H7 (cell line): Measurements from ENCODE around the gene ANKS1A. TPM values are rescaled to one million over a fixed set of nuclear protein-coding genes. Genes with fewer than 3 reads are reported as not detected.
"Not testable (repeated sequence)": the region's sequence is repeated elsewhere in the genome, so short reads cannot be mapped to it uniquely, and the experiment has no call there.

ENCODE experiments used
- DNase-seq: peaks from one replicate; pipeline ENCODE4 v3.0.0; 2012
- H3K27me3 ChIP-seq: 2 replicates; pipeline ENCODE4 v1.6.0; 2011; ENCODE audit warnings: mild to moderate bottlenecking, low read length; ENCODE audit not compliant: control insufficient read depth, insufficient read depth
- H3K36me3 ChIP-seq: replicated peaks from 2 replicates; pipeline ENCODE4 v1.5.1; 2011; ENCODE audit warnings: low read length; ENCODE audit not compliant: control insufficient read depth, insufficient read depth
- H3K4me3 ChIP-seq: 2 replicates; pipeline ENCODE4 v1.5.1; 2011; ENCODE audit warnings: low read depth, mild to moderate bottlenecking, control low read depth, low read length, moderate library complexity; ENCODE audit not compliant: insufficient read depth
- total RNA-seq: library from RNA; depleted of rRNA; stranded (reverse); fragments of >200 nt; shearing (Covaris generic); gene quantifications from 2 replicates; pipeline ENCODE4 v1.2.3, GENCODE V29; 2014

The ANKS1A gene
- total RNA-seq, 1 experiment from 2014 or later = 22.4 TPM

DNA sequence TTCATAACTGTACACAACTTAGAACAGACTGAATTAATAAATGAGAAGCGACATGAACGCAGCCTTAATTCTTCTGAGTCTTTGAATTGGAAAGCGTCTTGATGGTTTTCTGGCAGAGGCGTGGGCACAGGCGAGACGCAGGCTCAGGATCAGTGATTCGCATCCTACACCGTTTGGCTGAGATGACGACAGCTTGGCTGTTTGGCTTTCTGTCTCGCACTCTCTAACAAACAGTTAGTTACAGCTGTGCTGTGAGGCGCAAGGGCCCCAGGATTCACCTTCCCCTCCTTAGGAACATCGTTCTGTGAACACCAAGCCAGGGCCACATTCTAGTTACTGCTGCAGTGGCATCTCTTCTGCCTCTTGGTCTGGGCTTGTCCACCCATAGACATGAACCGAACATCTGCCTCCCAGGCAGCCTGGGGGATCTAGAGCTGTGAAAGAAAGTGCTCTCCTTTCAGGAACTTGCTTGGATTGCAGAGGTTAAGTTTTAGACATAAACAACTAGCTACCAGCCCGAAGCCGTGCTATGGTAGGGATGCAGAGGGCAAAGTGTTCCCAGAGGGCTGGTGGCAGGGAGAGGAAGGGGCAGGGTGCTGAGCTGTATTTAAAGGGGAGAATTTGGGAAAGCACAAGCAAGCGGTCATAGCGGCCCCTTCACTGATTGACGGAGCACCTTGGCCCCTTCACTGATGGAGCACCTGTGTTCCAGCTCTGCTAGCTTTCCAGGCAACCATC lies 202.5 kb downstream of the ANKS1A start:
- no peak overlapping the region for H3K4me3 ChIP-seq
- DNase-seq = peak; percentile 8
- no peaks in the 10 kb centered on the region for H3K27me3 ChIP-seq
- H3K36me3 ChIP-seq = peaks cover 6% of the 10 kb centered on the region

DNA sequence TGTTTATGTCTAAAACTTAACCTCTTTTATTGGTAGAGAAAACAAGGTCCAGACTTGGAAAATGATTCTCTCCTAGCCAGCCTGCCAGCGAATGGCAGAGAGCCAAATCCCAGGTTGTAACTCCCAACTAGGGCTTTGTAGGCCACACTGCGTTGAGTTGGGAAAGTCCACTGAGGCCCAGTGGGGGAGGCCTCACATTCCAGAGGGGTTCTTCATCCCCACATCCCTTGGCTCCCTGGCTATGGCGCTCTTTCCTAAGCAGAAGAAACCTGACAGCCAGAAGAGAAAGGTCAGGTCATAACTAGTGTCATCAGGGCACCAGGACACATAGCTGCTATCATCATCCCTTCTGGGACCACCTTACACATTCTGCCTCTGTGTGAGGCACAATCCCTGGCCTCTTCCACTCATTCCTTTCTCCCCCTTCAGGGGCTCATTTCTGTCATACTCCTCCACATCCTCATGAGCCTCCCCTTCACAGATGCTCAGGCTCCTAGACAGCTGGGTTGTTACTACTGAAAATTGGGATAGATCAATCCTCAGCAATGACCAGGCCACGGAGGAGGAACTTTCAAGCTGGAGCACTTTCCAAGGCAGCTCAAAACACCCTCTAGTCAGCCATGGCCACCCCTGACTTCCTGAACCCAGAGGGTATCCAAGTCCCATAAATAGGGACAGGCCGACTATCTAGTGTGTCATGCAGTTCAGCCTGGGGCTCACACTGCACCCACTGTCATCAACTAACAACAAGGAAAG lies 203.5 kb downstream of the ANKS1A start:
- Histone ChIP-seq H3K36me3 (peaks cover 3% of the 10 kb centered on the region), H3K27me3 (no peaks in the 10 kb centered on the region), H3K4me3 (no peak overlapping the region)
- peak; percentile 23 for DNase-seq

DNA sequence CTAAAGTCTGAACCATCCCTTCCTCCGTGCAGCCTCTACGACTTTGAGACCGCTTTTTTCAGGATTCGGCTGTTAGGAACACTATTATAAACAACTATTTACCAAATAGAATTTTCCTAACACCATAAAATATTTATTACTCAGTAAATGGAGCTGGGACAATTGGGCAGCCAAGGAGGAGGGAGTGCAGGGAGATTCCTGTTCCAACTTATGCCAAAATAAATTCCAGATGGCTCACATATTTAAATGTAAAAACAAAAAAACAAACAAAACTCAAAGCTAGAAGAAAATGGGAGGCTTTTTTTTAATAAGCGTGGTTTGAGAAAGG lies 204.0 kb downstream of the ANKS1A start:
- Histone ChIP-seq H3K4me3 (no peak overlapping the region), H3K27me3 (no peaks in the 10 kb centered on the region), H3K36me3 (0 out of 2 replicates have a peak, but pooled peaks cover 2% of the 10 kb centered on the region)
- no peak for DNase-seq

DNA sequence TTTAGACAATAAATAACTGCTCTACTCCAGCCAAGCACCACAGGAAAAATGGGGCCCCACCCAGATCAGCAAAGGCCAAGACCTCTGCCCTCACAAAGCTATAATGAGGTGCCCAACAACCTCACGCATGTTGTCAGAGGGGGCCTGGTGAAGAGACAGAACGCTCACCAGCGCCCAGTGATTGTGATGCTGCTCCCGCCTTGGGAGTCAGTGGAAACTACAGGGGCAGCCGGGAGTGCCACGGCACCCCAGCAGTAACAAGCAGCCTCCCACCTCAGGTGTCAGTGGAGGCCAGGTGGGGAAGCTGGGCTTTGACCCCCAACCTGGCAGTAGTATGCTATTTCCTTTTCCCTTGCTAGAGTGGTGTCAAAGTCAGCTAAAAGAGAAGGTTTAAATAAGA lies 204.7 kb downstream of the ANKS1A start:
- DNase-seq = peak; percentile 22
- Histone ChIP-seq H3K4me3 (no peak overlapping the region), H3K27me3 (no peaks in the 10 kb centered on the region), H3K36me3 (0 out of 2 replicates have a peak, but pooled peaks cover 2% of the 10 kb centered on the region)

DNA sequence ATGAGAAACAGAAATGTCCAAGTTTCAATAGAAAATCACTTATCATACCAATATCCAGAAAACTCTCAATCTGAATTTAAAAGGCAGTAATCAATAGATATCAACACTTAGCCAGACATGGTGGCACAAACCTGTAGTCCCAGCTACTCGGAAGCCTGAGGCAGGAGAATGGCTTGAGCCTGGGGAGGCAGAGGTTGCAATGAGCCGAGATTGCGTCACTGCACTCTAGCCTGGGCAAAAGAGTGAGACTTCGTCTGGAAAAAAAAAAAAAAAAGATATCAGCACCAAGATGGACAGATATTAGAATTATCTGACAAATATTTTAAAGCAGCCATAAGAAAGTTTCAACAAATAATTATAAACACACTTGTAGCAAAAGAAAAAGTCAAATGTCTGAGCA lies 205.1 kb downstream of the ANKS1A start:
- DNase-seq = no peak
- Histone ChIP-seq H3K4me3 (no peak overlapping the region), H3K27me3 (no peaks in the 10 kb centered on the region), H3K36me3 (no peaks in the 10 kb centered on the region)

DNA sequence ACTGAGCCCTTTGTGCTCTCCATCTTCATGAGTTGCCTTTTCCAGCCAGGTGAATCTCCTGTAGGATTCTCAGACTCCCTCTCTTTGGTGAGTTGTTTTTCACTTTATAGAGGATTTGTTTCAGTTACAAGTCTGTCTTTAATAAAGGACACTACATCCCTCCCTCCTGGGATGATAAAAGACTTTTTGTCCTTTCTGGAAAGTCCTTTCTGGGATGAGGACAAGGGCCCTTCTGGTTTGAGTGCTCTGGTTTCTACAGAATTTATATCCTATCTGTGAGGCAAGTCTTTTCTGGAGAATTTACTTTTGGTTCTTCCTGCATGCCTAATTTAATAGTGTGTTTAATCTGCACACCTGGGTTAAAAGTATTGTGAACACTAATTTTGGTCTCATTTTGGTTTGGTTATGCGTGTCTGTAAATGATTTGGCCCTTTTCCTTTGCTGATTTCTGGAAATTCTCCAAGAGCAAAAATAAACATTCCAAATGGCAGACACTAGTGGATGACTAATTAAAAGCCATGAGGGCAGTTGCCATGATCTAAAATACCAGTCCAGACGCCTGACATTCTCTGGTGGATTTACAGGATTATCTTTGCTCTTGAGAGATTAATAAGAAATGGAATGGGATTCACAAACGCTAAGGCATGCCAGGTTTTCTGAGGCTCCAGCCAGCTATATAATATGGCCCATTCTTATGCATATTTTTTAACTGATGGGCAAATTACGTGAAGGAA lies 207.2 kb downstream of the ANKS1A start:
- Histone ChIP-seq H3K36me3 (no peaks in the 10 kb centered on the region), H3K27me3 (no peaks in the 10 kb centered on the region), H3K4me3 (no peak overlapping the region)
- peak; percentile 20 for DNase-seq

DNA sequence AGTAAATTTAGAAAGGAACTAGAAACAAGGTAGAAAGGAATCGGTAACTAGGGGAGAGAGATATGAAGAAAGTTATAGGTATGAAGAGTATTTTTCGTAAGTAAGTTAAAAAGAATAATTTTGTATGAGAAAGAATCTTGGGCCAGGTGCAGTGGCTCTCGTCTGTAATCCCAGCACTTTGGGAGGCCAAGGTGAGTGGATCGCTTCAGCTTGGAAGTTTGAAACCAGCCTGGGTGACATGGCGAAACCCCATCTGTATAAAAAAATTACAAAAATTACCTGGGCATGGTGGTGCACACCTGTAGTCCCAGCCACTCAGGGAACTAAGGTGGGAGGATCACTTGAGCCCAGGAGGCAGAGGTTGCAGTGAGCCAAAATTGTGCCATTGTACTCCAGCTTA lies 210.1 kb downstream of the ANKS1A start:
- Histone ChIP-seq H3K27me3 (no peaks in the 10 kb centered on the region), H3K36me3 (no peaks in the 10 kb centered on the region)
- no peak for DNase-seq

DNA sequence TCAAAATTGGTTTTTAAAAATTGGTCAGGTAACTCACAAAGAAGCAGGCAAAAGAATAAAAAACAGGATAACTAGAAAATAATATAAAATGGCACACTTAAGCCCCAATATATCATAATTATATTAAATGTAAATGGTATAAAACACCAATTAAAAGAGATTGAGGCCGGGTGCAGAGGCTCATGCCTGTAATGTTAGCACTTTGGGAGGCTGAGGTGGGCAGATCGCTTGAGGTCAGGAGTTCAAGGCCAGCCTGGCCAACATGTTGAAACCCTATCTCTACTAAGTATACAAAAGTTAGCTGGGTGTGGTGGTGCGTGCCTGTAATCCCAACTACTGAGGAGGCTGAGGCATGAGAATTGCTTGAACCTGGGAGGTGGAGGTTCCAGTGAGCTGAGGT lies 216.0 kb downstream of the ANKS1A start:
- no peaks in the 10 kb centered on the region for H3K36me3 ChIP-seq
- no peak for DNase-seq
- H3K27me3 ChIP-seq = no peaks in the 10 kb centered on the region
- H3K4me3 ChIP-seq = no peak overlapping the region

More for the DNA sequence above, 210.1 kb downstream of the ANKS1A start:
- no peak overlapping the region for H3K4me3 ChIP-seq

DNA sequence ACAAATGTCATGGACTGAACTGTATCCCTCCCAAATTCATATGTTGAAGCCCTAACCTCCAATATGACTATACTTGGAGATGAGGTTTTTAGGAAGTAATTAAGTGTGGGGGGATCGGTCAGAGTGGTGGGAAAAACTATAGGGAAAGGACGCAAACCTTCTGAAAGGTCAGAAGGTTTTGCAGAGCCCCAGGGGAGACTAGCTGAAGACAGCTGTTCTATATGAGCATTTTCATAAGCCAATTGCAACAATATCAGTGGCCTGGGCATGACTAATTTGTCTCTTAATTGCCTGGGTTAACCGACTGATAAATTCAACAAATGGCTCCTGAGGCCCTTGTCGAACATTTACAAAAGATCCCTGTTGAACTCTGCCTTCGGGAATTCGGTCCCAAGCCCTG lies 217.0 kb downstream of the ANKS1A start:
- H3K4me3 ChIP-seq, H3K36me3 ChIP-seq, DNase-seq, H3K27me3 ChIP-seq: not testable (repeated sequence)

DNA sequence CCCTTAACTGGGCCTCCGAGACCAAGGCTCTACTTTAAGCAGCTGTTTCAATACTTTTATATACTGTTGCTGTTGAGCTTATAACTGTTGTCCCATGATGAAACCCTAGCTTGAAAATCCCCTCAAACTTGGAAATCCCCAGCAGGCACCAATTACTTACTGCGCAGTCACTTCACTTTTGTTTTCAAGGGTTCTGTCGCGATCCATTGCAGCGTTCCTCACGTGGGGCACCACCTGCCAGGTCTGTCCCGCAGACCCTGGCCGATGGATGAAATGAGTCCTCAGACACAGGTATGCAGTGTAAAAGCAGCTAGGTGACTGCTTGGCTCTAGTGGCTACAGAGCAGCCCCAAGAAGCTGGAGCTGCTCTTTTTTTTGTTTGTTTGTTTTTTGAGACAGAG lies 218.2 kb downstream of the ANKS1A start:
- DNase-seq, H3K27me3 ChIP-seq, H3K4me3 ChIP-seq, H3K36me3 ChIP-seq: not testable (repeated sequence)

DNA sequence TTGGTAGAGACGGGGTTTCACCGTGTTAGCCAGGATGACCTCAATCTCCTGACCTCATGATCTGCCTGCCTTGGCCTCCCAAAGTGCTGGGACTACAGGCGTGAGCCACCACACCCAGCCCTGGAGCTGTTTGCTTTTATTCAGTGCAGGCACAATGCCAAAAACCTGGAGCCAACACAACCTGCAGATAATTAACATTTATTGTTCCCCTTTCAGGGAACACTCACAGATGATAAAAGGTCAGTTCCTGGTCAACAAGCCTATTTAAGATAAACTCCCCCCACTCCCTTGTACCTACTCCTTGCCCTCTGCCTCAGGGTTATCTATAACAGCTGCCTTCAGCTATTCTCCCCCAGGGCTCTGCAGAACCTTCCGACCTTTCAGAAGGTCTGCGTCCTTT lies 218.7 kb downstream of the ANKS1A start:
- H3K36me3 ChIP-seq, H3K27me3 ChIP-seq, H3K4me3 ChIP-seq, DNase-seq: not testable (repeated sequence)

DNA sequence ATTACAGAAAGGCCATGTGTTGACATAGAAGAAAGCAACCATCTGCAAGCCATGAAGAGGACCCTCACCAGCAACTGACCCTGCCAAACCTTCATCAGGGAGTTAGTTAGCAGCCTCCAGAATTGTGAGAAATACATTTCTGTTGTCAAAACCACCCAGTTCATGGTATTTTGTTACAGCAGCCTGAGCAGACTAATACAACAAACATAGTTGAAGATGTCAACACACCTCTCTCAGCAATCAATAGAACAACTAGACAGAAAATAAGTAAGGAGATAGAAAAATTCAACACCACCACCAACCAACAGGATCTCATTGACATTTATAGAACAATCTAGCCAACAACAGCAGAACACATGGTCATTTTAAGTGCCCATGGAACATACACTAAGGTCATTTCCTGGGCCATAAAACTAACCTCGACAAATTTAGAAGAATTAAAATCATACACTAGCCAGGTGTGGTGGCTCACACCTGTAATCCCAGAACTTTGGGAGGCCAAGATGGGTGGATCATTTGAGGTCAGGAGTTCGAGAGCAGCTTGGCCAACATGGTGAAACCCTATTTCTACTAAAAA lies 219.3 kb downstream of the ANKS1A start:
- no peak for DNase-seq
- H3K36me3 ChIP-seq = no peaks in the 10 kb centered on the region
- no peaks in the 10 kb centered on the region for H3K27me3 ChIP-seq
- H3K4me3 ChIP-seq = no peak overlapping the region

DNA sequence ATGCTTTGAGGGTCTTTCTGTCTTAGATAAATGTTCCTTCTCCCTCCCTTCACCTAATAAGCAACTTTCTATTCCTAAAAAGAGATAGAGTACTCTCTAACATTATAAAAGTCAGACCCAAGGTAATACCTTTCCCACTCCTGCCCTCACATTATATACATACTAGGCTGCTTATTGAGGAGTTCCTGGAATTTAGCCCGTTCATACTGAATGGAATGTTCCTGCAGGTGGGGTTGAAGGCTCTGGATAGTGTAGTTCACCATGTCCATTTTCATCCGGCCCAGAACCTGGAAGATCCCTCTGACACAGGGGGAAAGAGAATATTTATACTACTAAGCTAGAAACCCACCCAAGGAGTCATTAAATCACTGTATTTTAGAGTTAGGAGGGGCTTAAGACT lies 231.7 kb downstream of the ANKS1A start:
- Histone ChIP-seq H3K36me3 (no peaks in the 10 kb centered on the region), H3K4me3 (no peak overlapping the region), H3K27me3 (no peaks in the 10 kb centered on the region)
- no peak for DNase-seq

DNA sequence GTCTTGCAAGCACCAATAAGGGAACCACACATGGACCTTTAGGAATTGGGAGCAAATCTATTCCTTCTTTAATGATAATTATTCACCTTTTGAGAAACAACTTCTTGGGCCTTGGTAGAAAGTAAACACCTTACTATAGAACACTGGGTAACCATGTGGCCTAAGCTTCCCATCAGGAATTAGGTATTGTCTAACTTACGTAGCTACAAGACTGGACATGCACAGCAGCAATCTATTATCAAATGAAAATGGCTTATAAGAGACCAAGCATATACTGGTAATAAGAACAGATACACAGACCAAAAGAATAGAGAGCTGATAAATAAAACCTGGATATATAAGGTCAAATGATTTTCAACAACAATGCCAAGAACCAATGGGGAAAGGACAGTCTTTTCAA lies 235.3 kb downstream of the ANKS1A start:
- Histone ChIP-seq H3K4me3 (no peak overlapping the region), H3K36me3 (no peaks in the 10 kb centered on the region), H3K27me3 (no peaks in the 10 kb centered on the region)
- no peak for DNase-seq
